ENCODE results near the gene LRRC23. TPM values are rescaled to one million over a fixed set of nuclear protein-coding genes. Genes with fewer than 3 reads are reported as not detected.
A peak's percentile ranks its signal among the peaks of the same experiment; 100 is the strongest.

The LRRC23 gene
- total and polyA plus RNA-seq, 2 donors (not counting 1 experiment from before 2014, with no cell fraction given): 5.3 to 14.4 TPM

- CTCF ChIA-PET: interaction anchor here (1.4 to 13.5 kb wide), 4 partner anchors 9 to 85 kb away, joined by 3 to 944 read pairs (median 64); partner anchors contain the start of genes C12orf57, PTPN6, RNU7-1 and SPSB2
- no peak overlapping the region for H2AFZ ChIP-seq (ENCODE audit: insufficient read depth, low read depth, low read length, poor library complexity, severe bottlenecking)
- TF ChIP-seq EZH2 (IDR thresholded peaks at IDR 0.05; ENCODE audit: borderline replicate concordance, insufficient read depth, low read depth, low read length, poor library complexity, severe bottlenecking) (no peak), CTCF (IDR thresholded peaks at IDR 0.05) (no peak)
- peak overlapping the region; percentile 95 to 99 for H3K27ac ChIP-seq (ENCODE audit: low read length in 2 of 2)
- Mint-ChIP-seq H3K27ac (peak overlapping the region; percentile 98), H3K4me3 (peak overlapping the region; percentile 98), H3K9me3 (ENCODE audit: insufficient read depth) (no peaks in the 10 kb centered on the region), H3K27me3 (no peaks in the 10 kb centered on the region), H3K4me1 (peaks cover 89% of the 10 kb centered on the region)
- ATAC-seq (ENCODE audit: low read depth) (no peak), DNase-seq (peak; percentile 22)
- peaks cover 72 to 77% of the 10 kb centered on the region in 2 donors for H3K4me1 ChIP-seq (ENCODE audit: control insufficient read depth in 2 of 2, insufficient read depth in 2 of 2, low read length in 2 of 2)
- H4K20me1 ChIP-seq (ENCODE audit: control insufficient read depth, insufficient read depth, low read length, poor library complexity, severe bottlenecking): peaks cover 62% of the 10 kb centered on the region
- H3K79me2 ChIP-seq (ENCODE audit: control insufficient read depth, insufficient read depth, low read length): peaks cover 92% of the 10 kb centered on the region
- H3K4me3 ChIP-seq (ENCODE audit: control extremely low read depth in 1 of 5, extremely low read depth in 1 of 5, insufficient read depth in 1 of 5, low read depth in 2 of 5, low read length in 4 of 5): peak overlapping the region in 3 of 5 experiments; percentile 18 to 98 (median 92)
- no peaks in the 10 kb centered on the region for H3K27me3 ChIP-seq (replicated peaks in 1 of 4; ENCODE audit: control extremely low read depth in 1 of 4, control insufficient read depth in 3 of 4, insufficient read depth in 4 of 4, low read length in 3 of 4)
- H3K9ac ChIP-seq (ENCODE audit: low read length): peak overlapping the region; percentile 95
- peak overlapping the region; percentile 92 for H3K4me2 ChIP-seq (replicated peaks; ENCODE audit: low read depth, low read length, poor library complexity, severe bottlenecking)
- POLR2A ChIA-PET: interaction anchor here (1.5 to 18.2 kb wide), 2 partner anchors 8 to 12 kb away, joined by 3 to 662 read pairs; partner anchors contain the start of genes C12orf57, PTPN6 and RNU7-1
- WGBS (ENCODE audit: insufficient coverage): 51% methylated on average over 26 of the region's 28 CpGs
- peaks cover 0 to 93% of the 10 kb centered on the region in 2 experiments for H3K36me3 ChIP-seq (replicated peaks in 1 of 2; ENCODE audit: control extremely low read depth in 1 of 2, control insufficient read depth in 1 of 2, extremely low read depth in 1 of 2, insufficient read depth in 2 of 2, low read length in 1 of 2)
- intact Hi-C loops (cut with micrococcal nuclease): no loop called here
- no peaks in the 10 kb centered on the region for H3K9me3 ChIP-seq (ENCODE audit: control extremely low read depth in 1 of 3, control insufficient read depth in 2 of 3, insufficient read depth in 1 of 3, low read length in 2 of 3)
Observed at GRCh38 chr12:6956021-6956727, 51.6 kb downstream of the LRRC23 start.

All from B cell (primary cell).